Spleen (tissue), 7 donors: ENCODE data around the gene ST3GAL6.

Experiments
- POLR2A ChIP-seq, 3 donors: fragments of 450-650 bp; IDR thresholded peaks; one replicate each; pipeline ENCODE4 v1.5.1; 2017; ENCODE audit warnings: antibody characterized with exemption in 3 of 3, mild to moderate bottlenecking in 1 of 3
- POLR2AphosphoS5 ChIP-seq, 3 donors: sonication (generic); formaldehyde crosslinking; IDR thresholded peaks; one replicate each; pipeline ENCODE4 v1.5.1; 2017; ENCODE audit warnings: antibody characterized with exemption in 3 of 3
- TF ChIP-seq, protein P1 (sequence below), 11 experiments: fragments of 200-600 bp in 7 of 11; fragments of 450-650 bp in 4 of 11; sonication (generic) in 4 of 11; IDR thresholded peaks in 8 of 11; conservative IDR thresholded peaks in 3 of 11; 1 replicate in 7 of 11; 2 replicates in 4 of 11; pipeline versions ENCODE4 v1.4.0 to v1.8.0; 2016 to 2021; ENCODE audit warnings: antibody characterized with exemption in 11 of 11, inconsistent platforms in 4 of 11, mild to moderate bottlenecking in 1 of 11
- donor health status: DM: no; HTN: no; CAD: no; lungs with moderate emphysema.
- donor health status: DM: no; HTN: no; CAD: no.
- donor health status: DM: no; HTN: no; CAD: no.

- TF ChIP-seq, protein P1, sequence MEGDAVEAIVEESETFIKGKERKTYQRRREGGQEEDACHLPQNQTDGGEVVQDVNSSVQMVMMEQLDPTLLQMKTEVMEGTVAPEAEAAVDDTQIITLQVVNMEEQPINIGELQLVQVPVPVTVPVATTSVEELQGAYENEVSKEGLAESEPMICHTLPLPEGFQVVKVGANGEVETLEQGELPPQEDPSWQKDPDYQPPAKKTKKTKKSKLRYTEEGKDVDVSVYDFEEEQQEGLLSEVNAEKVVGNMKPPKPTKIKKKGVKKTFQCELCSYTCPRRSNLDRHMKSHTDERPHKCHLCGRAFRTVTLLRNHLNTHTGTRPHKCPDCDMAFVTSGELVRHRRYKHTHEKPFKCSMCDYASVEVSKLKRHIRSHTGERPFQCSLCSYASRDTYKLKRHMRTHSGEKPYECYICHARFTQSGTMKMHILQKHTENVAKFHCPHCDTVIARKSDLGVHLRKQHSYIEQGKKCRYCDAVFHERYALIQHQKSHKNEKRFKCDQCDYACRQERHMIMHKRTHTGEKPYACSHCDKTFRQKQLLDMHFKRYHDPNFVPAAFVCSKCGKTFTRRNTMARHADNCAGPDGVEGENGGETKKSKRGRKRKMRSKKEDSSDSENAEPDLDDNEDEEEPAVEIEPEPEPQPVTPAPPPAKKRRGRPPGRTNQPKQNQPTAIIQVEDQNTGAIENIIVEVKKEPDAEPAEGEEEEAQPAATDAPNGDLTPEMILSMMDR (IDR thresholded peaks at IDR 0.05 in 8 of 11, conservative IDR thresholded peaks at IDR 0.05 in 3 of 11), result no peak
- TF ChIP-seq POLR2AphosphoS5 (IDR thresholded peaks at IDR 0.05) (no peak), POLR2A (IDR thresholded peaks at IDR 0.05) (no peak)
These were observed 8.9 kb downstream of the ST3GAL6 start for GRCh38 chr3:98772022-98772421.
